HL-60 (cell line): ENCODE data around the gene TGFB1.

ENCODE experiments used
- DNase-seq, 2 experiments: peaks; one replicate each; pipeline ENCODE4 v3.0.0-alpha.2; 2010 to 2020; ENCODE audit warnings: low read depth in 1 of 2, low spot score in 1 of 2
- H3K27ac ChIP-seq: fragments of 250-450 bp; sonication (Bioruptor Pico); replicated peaks from 2 replicates; pipeline ENCODE4 v1.5.1; 2020; ENCODE audit warnings: mild to moderate bottlenecking, moderate library complexity
- H3K27me3 ChIP-seq: fragments of 250-450 bp; sonication (Bioruptor Pico); 2 replicates; pipeline ENCODE4 v1.5.1; 2021; ENCODE audit warnings: mild to moderate bottlenecking, moderate library complexity; ENCODE audit not compliant: insufficient read depth, poor library complexity, severe bottlenecking
- H3K4me3 ChIP-seq: replicated peaks from 2 replicates; pipeline ENCODE4 v1.5.1; 2011; ENCODE audit warnings: mild to moderate bottlenecking, control low read depth, low read length; ENCODE audit not compliant: insufficient read depth
- GABPA ChIP-seq: IDR thresholded peaks from 2 replicates; pipeline ENCODE4 v1.6.1; 2012; ENCODE audit warnings: low read depth
- POLR2AphosphoS5 ChIP-seq: IDR thresholded peaks from 2 replicates; pipeline ENCODE4 v1.6.1; 2012; ENCODE audit warnings: low read depth
- SPI1 ChIP-seq: IDR thresholded peaks from 2 replicates; pipeline ENCODE4 v1.6.1; 2012; ENCODE audit warnings: low read depth, mild to moderate bottlenecking, borderline replicate concordance
- TF ChIP-seq, protein P1 (sequence below): IDR thresholded peaks from one replicate; pipeline ENCODE4 v1.5.1; 2011; ENCODE audit warnings: low read length, control low read depth, inconsistent platforms; ENCODE audit not compliant: insufficient read depth
- TF ChIP-seq, protein P2 (sequence below): IDR thresholded peaks from 2 replicates; pipeline ENCODE4 v1.6.1; 2012; ENCODE audit warnings: low read depth; ENCODE audit not compliant: insufficient replicate concordance

The TGFB1 gene

DNA sequence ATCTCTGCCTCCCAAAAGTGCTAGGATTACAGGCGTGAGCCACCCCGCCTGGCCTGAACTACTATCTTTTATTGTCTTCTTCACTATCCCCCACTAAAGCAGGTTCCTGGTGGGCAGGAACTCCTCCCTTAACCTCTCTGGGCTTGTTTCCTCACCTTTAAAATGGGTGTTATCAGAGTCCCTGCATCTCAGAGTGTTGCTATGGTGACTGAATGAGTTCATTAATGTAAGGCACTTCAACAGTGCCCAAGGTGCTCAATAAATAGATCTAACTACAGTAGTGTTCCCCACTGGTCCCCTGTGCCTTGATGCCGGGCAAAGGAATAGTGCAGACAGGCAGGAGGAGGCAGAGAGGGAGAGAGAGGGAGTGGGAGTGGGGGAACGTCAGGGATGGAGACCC is 23.2 kb downstream of the TGFB1 start:
- no peak overlapping the region for H3K27ac ChIP-seq
- H3K4me3 ChIP-seq: no peak overlapping the region
- no peak for TF ChIP-seq GABPA
- no peak for TF ChIP-seq SPI1
- TF ChIP-seq, protein P1, sequence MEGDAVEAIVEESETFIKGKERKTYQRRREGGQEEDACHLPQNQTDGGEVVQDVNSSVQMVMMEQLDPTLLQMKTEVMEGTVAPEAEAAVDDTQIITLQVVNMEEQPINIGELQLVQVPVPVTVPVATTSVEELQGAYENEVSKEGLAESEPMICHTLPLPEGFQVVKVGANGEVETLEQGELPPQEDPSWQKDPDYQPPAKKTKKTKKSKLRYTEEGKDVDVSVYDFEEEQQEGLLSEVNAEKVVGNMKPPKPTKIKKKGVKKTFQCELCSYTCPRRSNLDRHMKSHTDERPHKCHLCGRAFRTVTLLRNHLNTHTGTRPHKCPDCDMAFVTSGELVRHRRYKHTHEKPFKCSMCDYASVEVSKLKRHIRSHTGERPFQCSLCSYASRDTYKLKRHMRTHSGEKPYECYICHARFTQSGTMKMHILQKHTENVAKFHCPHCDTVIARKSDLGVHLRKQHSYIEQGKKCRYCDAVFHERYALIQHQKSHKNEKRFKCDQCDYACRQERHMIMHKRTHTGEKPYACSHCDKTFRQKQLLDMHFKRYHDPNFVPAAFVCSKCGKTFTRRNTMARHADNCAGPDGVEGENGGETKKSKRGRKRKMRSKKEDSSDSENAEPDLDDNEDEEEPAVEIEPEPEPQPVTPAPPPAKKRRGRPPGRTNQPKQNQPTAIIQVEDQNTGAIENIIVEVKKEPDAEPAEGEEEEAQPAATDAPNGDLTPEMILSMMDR: no peak
- no peak for TF ChIP-seq POLR2AphosphoS5
- TF ChIP-seq, protein P2, sequence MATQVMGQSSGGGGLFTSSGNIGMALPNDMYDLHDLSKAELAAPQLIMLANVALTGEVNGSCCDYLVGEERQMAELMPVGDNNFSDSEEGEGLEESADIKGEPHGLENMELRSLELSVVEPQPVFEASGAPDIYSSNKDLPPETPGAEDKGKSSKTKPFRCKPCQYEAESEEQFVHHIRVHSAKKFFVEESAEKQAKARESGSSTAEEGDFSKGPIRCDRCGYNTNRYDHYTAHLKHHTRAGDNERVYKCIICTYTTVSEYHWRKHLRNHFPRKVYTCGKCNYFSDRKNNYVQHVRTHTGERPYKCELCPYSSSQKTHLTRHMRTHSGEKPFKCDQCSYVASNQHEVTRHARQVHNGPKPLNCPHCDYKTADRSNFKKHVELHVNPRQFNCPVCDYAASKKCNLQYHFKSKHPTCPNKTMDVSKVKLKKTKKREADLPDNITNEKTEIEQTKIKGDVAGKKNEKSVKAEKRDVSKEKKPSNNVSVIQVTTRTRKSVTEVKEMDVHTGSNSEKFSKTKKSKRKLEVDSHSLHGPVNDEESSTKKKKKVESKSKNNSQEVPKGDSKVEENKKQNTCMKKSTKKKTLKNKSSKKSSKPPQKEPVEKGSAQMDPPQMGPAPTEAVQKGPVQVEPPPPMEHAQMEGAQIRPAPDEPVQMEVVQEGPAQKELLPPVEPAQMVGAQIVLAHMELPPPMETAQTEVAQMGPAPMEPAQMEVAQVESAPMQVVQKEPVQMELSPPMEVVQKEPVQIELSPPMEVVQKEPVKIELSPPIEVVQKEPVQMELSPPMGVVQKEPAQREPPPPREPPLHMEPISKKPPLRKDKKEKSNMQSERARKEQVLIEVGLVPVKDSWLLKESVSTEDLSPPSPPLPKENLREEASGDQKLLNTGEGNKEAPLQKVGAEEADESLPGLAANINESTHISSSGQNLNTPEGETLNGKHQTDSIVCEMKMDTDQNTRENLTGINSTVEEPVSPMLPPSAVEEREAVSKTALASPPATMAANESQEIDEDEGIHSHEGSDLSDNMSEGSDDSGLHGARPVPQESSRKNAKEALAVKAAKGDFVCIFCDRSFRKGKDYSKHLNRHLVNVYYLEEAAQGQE: no peak
- H3K27me3 ChIP-seq: no peaks in the 10 kb centered on the region
- DNase-seq: no peak

DNA sequence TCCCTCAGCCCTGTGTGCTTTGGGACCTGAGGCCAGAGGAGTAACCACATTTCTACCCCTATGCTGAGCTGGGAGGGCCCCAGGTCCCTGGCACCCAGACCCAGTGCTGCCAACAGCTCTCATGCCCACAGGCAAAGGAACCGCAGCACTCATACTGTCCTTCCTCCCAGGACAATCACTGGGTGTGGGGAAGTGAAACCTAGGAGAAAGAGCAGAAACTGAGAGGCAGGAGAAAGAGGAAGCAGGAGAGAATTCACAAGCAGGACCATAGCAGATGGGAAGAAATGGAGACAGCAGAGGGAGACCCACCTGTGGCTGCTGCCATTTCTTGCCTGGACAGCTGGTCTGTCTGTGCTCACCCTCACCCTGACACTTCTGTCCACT is 24.9 kb downstream of the TGFB1 start:
- DNase-seq: peak; percentile 78 to 85
- H3K4me3 ChIP-seq: no peak overlapping the region
- TF ChIP-seq, protein P1: no peak
- TF ChIP-seq SPI1: peak; percentile 95
- peak overlapping the region; percentile 89 for H3K27ac ChIP-seq
- no peaks in the 10 kb centered on the region for H3K27me3 ChIP-seq

DNA sequence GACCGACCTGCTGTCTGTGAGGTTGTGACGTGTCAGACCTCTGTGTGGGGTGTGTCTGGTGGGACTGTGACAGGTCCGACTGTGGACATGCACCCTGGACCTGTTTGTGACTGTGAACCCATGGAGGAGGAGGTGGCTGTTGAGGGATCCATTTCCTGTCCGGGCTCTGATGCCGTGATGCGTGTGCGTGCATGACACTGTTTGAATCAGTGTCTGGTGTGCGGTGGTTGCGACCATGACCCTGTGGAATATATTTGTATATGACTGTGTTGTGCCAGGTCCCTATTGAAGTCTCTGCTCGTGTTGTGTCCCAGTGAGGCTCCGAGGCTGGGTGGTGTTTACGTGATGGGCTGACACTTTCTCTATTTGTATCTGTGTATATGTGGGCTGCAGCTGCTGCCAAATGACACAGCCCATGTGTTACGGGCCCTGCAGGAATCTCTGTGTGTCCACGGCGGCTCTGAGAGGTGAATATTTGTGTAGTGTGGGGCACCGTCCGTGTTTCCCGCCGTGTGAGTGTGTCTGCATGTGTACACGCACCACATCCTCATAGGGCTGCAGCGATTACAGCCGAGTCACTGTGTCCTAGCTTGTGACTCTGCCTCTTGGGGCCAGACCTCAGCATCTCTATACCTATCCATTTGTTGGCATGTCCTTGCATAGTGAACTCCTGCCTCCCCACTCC is 25.4 kb downstream of the TGFB1 start:
- no peak for DNase-seq
- H3K27ac ChIP-seq: peak overlapping the region; percentile 89
- TF ChIP-seq, protein P1: no peak
- TF ChIP-seq GABPA (no peak), SPI1 (no peak), POLR2AphosphoS5 (no peak; the same call in 1 of the 2 replicates)
- TF ChIP-seq, protein P2: no peak
- peak overlapping the region; percentile 22; the same call in 1 of the 2 replicates for H3K4me3 ChIP-seq
- no peaks in the 10 kb centered on the region for H3K27me3 ChIP-seq
